Mucosa of gallbladder (tissue), 1 donor: ENCODE data around the gene GAB2. TPM values are rescaled to one million over a fixed set of nuclear protein-coding genes. Genes with fewer than 3 reads are reported as not detected.
"Not testable (repeated sequence)": the region's sequence is repeated elsewhere in the genome, so short reads cannot be mapped to it uniquely, and the experiment has no call there.

Source experiments
- DNase-seq: peaks from one replicate; pipeline ENCODE4 v3.0.0-alpha.2; 2020; ENCODE audit warnings: low spot score
- total RNA-seq: library from RNA; stranded (reverse); gene quantifications from one replicate; pipeline ENCODE4 v1.2.1, GENCODE V29; 2021
- donor health status: DM: no; HTN: no; CAD: no.

GAB2 gene
- total RNA-seq, 1 donor from 2014 or later = 25.9 TPM

GRCh38 chr11:78313181-78313795 lies 104.3 kb downstream of the GAB2 start:
- DNase-seq = peak; percentile 16

DNA sequence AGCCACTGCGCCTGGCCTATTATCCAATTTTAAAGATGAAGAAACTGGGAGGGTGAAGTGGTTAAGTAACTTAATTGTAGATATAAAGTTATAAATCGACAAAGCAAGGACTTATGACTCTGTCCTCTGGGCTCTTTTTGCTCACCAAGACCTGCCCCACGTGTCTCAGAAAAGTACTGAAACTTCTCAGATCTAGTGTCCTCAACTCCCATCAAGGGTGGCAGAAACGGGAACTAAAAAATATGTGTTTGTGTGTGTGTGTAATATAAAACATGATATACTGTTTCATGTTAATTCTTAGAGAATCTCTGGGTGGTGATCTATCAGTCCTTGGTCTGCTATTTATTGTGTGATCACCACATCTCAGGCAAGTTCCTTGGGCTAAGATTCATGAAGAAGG lies 104.9 kb downstream of the GAB2 start:
- no peak for DNase-seq

- DNase-seq = no peak
Observed at GRCh38 chr11:78311702-78312371, 105.8 kb downstream of the GAB2 start.

DNA sequence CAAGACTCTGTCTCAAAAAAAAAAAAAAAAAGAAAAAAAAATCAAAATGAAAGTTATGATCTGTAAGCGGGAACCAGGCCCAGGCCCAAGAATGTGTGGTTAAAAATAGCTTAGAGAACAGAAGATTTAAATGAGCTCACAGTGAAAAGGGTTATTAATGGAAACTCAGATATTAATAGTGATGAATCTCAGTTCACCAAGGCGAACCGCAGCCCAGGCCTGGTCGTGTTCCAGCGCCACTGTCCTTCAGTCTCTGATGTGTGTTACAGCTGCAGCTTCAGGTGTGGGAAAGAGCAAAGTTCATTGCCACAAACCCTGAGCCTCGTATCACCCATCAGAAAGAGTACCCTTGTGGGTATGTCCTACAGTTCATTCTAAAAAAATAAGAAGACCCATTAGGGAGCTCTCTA lies 107.1 kb downstream of the GAB2 start:
- DNase-seq = peak; percentile 18

- no peak for DNase-seq
Observed at GRCh38 chr11:78304201-78304600, 113.4 kb downstream of the GAB2 start.

DNA sequence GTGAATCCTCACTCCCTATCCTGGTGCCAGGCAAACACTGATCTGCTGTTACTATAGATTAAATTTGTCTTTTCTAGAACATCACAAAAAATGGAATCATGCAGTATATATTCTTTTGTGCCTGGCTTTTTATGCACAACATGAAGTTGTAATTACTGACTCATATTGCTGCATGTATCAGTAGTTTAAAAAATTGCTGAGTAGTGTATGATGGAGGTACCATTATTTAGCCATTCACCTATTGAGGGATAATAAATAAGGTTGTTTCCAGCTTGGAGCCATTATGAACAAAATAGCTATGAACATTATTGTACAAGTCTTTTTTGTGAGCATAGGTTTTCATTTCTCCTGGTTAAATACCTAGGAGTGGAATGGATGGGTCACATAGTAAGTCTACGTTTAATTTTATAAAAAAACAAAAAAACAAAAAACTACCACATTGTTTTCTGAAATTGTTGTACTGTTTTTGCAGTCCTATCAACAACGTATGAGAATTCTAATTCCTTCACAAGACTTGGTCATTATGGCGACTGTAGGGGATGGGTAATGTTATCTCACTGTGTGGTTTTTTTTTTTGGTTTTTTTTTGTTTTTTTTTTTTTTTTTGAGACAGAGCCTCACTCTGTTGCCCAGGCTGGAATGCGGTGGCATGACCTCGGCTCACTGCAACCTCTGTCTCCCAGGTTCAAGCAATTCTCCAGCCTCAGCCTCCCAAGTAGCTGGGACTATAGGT lies 117.3 kb downstream of the GAB2 start:
- DNase-seq = no peak

DNA sequence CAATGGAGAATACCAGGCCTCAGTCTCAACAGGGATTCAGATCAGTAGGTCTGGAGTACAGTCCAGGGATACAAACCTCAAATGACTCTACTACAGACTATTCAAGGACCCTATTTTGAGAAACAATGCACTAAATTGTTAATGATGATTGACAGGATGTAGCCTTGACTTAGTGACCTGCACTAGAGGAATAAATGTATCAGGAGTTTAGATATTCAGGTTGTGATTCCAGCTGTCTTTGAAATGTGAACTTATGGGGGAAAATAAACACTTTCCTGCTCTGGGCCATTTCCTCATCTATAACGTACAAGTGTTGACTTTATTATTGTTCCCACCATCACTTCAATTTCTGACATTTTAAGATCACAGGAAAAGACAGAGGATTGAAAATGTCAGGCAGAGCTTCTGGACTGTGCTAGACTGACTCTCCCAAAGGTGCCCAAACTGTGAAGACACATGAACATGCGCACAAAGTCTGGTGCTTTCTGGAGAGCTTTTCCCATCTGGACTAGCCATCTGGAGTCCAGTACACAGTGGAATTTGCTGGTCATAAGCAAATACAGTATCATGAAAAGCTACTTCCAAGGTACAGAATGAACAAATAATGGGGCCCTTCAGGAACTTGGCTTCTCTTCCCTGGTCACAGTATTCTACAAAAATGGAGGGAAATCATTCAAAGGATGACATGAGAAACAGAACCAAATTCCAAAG lies 118.5 kb downstream of the GAB2 start:
- DNase-seq = no peak

DNA sequence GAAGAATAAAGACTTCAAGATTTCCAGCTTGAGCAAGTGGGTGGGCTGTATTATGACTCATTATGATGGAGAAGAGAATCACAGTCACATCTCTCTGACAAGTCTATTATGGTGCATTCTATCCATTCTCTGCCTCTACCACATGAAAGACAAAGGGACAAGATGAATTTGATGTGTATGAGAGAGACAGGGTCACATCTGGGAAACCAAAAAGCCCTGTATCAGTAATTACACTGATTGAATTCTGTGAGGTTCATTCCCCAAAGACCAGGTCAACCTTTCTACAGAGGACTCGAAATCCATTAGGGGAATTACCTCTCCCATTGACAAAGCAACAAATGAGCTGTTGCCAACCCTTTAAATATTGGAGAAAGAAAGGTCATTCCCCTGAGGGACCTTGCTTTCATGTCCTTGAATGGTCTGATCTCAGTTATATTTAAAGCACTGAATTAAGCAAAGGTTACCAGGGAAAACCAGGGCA lies 119.3 kb downstream of the GAB2 start:
- no peak for DNase-seq

DNA sequence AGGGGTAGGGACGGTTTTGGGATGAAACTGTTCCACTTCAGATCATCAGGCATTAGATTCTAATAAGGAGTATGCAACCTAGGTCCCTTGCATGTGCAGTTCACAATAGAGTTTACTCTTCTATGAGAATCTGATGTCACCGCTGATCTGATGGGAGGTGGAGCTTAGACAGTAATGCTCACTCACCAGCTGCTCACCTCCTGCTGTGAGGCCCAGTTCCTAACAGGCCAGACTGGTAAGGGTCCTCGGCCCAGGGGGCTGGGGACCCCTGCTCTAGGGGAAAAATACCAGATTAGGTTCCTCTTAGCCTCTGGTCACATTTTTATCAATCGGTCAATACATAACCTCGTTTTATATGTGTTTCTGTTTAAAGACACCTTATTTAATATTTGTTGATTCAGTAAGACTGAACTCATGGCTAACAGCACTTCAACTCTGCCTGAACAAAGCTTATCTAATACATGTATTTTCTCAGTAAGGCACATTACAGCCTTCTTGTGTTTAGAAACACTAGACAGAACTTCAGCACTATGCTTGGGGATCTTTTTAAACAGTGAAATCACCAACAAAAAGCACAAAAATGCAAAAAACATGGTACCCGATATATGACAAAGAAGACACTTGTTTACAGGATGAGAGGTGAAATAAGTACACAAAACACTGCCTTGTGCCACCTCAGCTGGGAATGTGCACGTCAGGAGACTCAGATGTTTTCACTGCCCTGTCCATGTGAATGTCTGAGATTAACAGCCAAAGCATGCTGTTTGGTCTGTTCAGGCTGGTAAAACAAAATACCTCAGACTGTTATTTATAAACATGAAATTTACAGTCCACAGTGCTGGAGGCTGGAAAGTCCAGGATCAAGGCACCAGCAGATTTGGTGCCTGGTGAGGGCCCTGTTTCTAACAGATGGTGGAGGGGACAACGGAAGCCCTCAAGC lies 121.4 kb downstream of the GAB2 start:
- DNase-seq = no peak

DNA sequence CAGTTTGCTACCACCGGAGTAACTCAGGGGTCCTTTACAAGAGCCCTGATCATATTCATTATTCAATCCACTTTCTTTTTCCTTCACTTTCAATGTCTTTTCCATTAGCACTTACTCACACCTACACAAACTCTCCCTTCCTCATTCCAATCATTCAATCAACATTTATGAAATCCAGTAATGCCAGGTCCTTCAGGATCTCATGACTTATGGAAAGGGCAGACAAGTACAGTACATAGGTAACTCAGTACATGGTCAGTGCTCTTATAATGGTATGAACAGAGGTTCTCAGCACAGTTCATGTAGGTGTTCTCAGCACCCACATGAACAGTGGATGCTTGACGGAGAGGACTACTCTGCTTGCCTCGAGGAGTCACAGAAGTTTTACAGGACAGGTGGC lies 122.3 kb downstream of the GAB2 start:
- no peak for DNase-seq

- DNase-seq = not testable (repeated sequence)
Observed at GRCh38 chr11:78294100-78294499, 123.5 kb downstream of the GAB2 start.

DNA sequence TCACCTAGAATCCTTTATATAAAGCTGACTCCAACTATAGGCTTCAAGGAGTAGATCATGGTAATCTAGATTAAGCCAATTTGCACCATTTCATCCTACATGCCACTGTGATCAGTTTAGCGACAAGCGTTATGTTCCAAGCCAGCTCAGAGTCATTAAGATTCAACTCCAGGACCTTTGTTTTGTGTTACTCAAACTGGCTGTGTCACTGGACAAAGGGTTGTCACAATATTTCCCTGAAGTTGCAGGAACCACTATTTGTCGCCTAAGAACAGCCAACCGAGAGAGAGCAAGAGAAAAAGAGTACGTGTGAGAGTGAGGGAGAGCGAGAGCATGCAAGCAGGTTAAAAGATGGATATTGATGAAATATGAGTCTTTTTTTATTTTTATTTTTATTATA lies 124.1 kb downstream of the GAB2 start:
- no peak for DNase-seq

DNA sequence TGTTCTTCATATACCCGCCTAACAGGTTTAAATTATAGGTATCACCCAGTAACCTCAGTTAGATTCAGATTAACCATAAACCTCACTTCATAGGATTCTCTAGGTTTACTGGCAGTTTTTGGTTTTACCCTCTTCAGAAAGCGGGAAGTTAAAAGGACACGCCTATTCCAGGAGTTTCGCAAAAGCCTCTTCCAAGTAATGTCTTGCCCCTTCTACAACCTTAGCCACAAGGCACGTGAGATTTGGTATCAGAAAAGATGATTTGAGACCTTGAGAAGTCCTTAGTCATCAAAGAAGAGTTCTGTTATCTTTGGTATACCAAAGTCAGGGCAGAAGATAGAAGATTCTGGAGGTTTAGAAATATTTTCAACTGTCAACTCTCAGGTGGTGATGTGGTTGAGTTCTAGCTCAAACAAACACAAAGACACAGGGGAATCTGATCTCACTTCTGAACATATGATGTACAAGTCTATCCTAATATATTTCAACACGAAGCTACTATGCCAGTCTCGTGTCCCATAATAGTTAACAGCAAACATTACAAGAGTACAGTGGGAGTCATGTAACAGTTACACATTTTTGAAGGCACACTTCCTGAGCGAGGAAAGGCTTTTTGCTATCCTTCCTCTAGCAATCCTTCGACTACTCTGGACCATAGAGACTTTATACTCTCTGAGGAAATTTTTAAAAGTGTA lies 125.4 kb downstream of the GAB2 start:
- DNase-seq = no peak

DNA sequence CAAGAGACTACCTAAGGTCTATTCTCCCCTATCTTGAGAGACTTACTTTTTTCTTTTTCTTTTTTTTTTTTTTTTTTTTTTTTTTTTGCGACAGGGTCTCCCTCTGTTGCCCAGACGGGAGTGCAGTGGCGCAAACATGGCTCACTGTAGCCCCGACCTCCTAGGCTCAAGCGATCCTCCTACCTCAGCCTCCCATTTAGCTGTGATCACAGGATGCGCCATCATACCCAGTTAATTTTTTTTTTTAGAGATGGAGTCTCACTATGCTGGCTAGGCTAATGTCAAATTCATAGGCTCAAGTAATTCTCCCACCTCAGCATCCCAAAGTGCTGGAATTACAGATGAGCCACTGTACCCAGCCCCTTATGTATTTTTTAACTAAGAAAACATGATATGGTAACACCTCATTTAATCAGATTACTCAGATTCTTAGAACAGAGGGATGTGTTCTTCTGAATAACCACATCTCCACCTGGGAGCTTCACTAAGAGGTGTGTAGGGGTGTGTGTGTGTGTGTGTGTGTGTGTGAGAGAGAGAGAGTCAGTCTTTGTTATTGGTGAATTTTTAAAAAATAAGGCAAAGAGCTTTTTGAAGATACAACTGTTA lies 126.0 kb downstream of the GAB2 start:
- no peak for DNase-seq

- peak; percentile 29 for DNase-seq
Observed at GRCh38 chr11:78290293-78291176, 127.1 kb downstream of the GAB2 start.

DNA sequence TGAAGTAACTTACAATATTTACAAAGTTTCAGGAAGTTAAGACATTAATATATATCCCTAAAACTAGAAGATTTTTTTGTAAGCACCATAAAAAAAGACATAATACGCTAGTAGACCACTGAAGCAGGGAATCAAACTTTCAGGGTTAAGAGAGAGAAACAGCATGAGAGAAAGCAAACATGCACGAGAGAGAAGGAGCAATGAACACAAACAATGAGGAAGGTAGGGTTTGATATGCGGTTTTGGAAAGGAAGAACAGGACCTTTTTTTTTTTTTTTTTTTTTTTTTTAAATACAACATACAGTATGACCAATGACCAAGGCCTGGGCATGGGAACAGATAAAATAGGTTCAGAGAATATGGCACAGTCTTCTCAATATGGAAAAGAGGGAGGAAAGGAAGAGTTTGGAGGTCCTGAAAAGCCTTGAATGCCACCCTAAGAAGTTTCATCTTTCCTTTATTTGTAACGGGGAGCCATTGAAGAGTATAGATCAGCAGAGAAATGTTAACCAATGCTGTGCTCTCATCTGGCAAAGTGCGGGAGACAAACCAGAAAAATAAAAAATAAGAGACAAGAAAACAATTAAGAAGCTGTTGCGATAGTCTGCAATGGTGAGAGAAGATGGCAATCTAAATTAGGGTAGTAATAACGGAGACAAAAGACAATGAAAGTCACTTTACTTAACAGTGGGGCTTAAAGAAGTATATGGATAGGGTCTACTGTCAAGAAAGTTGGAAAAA lies 127.9 kb downstream of the GAB2 start:
- no peak for DNase-seq

- no peak for DNase-seq
Observed at GRCh38 chr11:78284260-78284659, 133.4 kb downstream of the GAB2 start.

- DNase-seq = no peak
Observed at GRCh38 chr11:78282821-78283220, 134.8 kb downstream of the GAB2 start.
